ENCODE data around the gene SH2D3A. TPM values are rescaled to one million over a fixed set of nuclear protein-coding genes. Genes with fewer than 3 reads are reported as not detected.

The SH2D3A gene
- total and polyA plus RNA-seq, 2 of the 8 experiments (the other 6 are each of a cell fraction or from before 2014, with no cell fraction given): 14.5 to 22.1 TPM

DNA sequence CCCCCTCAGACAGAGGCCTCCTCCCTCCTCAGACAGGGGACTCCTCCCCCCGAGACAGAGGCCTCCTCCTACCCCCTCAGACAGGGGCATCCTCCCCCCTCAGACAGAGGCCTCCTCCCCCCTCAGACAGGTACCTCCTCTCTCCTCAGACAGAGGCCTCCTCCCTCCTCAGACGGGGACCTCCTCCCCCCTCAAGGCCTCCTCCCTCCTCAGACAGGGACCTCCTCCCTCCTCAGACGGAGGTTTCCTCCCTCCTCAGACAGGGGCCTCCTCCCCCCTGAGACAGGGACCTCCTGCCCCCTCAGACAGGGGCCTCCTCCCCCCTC is 60.6 kb downstream of the SH2D3A start:
- CTCF ChIA-PET (ENCODE audit: partially characterized antibody): no interaction called here
- no peak overlapping the region for H3K4me2 ChIP-seq (ENCODE audit: insufficient read depth in 1 of 2, low read depth in 2 of 2, low read length in 2 of 2)
- TF ChIP-seq FOSL1 (IDR thresholded peaks at IDR 0.05; ENCODE audit: insufficient read depth, low read depth, low read length) (no peak), BACH1 (IDR thresholded peaks at IDR 0.05; ENCODE audit: low read length) (no peak), EGR1 (IDR thresholded peaks at IDR 0.05; ENCODE audit: borderline replicate concordance, low read depth, low read length) (no peak), EZH2 (IDR thresholded peaks at IDR 0.05; ENCODE audit: low read depth, low read length, severe bottlenecking) (no peak), SIN3A (conservative IDR thresholded peaks at IDR 0.05 in 1 of 2, IDR thresholded peaks at IDR 0.05 in 1 of 2; ENCODE audit: low read depth in 1 of 2, low read length in 2 of 2) (no peak), KDM1A (IDR thresholded peaks at IDR 0.05; ENCODE audit: borderline replicate concordance, low read length) (no peak), MAFK (IDR thresholded peaks at IDR 0.05; ENCODE audit: low read depth, low read length) (no peak), SRF (IDR thresholded peaks at IDR 0.05; ENCODE audit: low read depth, low read length) (no peak), SIX5 (IDR thresholded peaks at IDR 0.05; ENCODE audit: low read depth, low read length) (no peak), ASH2L (IDR thresholded peaks at IDR 0.05; ENCODE audit: low read length) (no peak), TAF7 (optimal IDR thresholded peaks at IDR 0.05; ENCODE audit: borderline replicate concordance, low read depth, low read length) (no peak), CHD2 (IDR thresholded peaks at IDR 0.05; ENCODE audit: low read length) (no peak), JUND (IDR thresholded peaks at IDR 0.05; ENCODE audit: low read length) (no peak), POLR2A (IDR thresholded peaks at IDR 0.05; ENCODE audit: control extremely low read depth in 1 of 2, low read depth in 2 of 2, low read length in 2 of 2) (no peak)
- TF ChIP-seq, protein P1, sequence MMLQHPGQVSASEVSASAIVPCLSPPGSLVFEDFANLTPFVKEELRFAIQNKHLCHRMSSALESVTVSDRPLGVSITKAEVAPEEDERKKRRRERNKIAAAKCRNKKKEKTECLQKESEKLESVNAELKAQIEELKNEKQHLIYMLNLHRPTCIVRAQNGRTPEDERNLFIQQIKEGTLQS (IDR thresholded peaks at IDR 0.05; ENCODE audit: insufficient read depth, low read depth, low read length): no peak

More for the DNA sequence above, 60.6 kb downstream of the SH2D3A start:
- no peak overlapping the region for H2BK120ac ChIP-seq (replicated peaks; ENCODE audit: low read depth, low read length)
- H3K4ac ChIP-seq (replicated peaks; ENCODE audit: insufficient read length, low read depth, low read length): no peak overlapping the region
- no peak overlapping the region for H4K5ac ChIP-seq (ENCODE audit: insufficient read length, low read depth, low read length)
- no peak overlapping the region for H3K56ac ChIP-seq (replicated peaks; ENCODE audit: insufficient read length, low read depth, low read length)
- H3K9me3 ChIP-seq (ENCODE audit: insufficient read depth in 2 of 2, low read depth in 1 of 2, low read length in 1 of 2): no peaks in the 10 kb centered on the region
- no peak overlapping the region for H2AK5ac ChIP-seq (ENCODE audit: low read depth, low read length)
- H4K8ac ChIP-seq (ENCODE audit: extremely low read depth, insufficient read depth, low read length): no peak overlapping the region; the same call in 1 of the 2 replicates
- H3K4me1 ChIP-seq (replicated peaks in 1 of 4; ENCODE audit: control insufficient read depth in 3 of 4, insufficient read depth in 4 of 4, low read length in 3 of 4): peaks cover 0 to 8% (median 2%) of the 10 kb centered on the region in 4 experiments; a peak in 4 of 7 replicates
- no peaks in the 10 kb centered on the region for H3K36me3 ChIP-seq (ENCODE audit: control insufficient read depth in 2 of 4, insufficient read depth in 4 of 4, low read length in 3 of 4)
- no CpG with 5 or more reads among the region's 3 CpGs for WGBS, 2 experiments (ENCODE audit: extremely low coverage in 1 of 2, insufficient coverage in 1 of 2, insufficient read length in 1 of 2, insufficient replicate concordance in 2 of 2, low coverage in 1 of 2, low lambda C conversion rate in 2 of 2, missing lambda C conversion rate in 1 of 2)
- H4K20me1 ChIP-seq (replicated peaks in 1 of 2; ENCODE audit: control insufficient read depth in 1 of 2, insufficient read depth in 2 of 2, low read length in 2 of 2): no peaks in the 10 kb centered on the region
- no peak overlapping the region for H2BK12ac ChIP-seq (ENCODE audit: low read depth, low read length)
- H2BK15ac ChIP-seq (ENCODE audit: low read length): no peak overlapping the region
- no peak overlapping the region for H3K9ac ChIP-seq (replicated peaks in 1 of 4; ENCODE audit: extremely low read depth in 1 of 4, low read depth in 3 of 4, low read length in 3 of 4)
- no peak overlapping the region for H3K27ac ChIP-seq (ENCODE audit: low read depth, low read length)
- no peak overlapping the region for H3K14ac ChIP-seq (ENCODE audit: insufficient read length)
- H4K91ac ChIP-seq (replicated peaks; ENCODE audit: insufficient read length, low read length): no peak overlapping the region
- no peaks in the 10 kb centered on the region for H3K79me2 ChIP-seq (ENCODE audit: control insufficient read depth in 1 of 2, insufficient read depth in 2 of 2, low read length in 2 of 2)
- no peak for DNase-seq (ENCODE audit: low read depth in 1 of 2, low spot score in 2 of 2)
- no peak overlapping the region for H2BK5ac ChIP-seq (ENCODE audit: low read depth, low read length)
- H2AFZ ChIP-seq (ENCODE audit: low read length): no peak overlapping the region
- peaks cover 9% of the 10 kb centered on the region for H3K23me2 ChIP-seq (ENCODE audit: low read depth, low read length)
- no peak for FAIRE-seq
- no peak overlapping the region for H3K4me3 ChIP-seq (ENCODE audit: extremely low read depth in 1 of 4, insufficient read depth in 2 of 4, low read depth in 3 of 4, low read length in 4 of 4)
- no peak overlapping the region for H3K23ac ChIP-seq (ENCODE audit: insufficient read length)
- H3K18ac ChIP-seq (ENCODE audit: extremely low read depth, low read length): no peak overlapping the region
- POLR2A ChIA-PET (ENCODE audit: partially characterized antibody): no interaction called here
- H2BK20ac ChIP-seq (ENCODE audit: low read length): no peak overlapping the region
- H3K79me1 ChIP-seq (ENCODE audit: low read depth, low read length): no peaks in the 10 kb centered on the region
- H3K27me3 ChIP-seq (replicated peaks in 1 of 4; ENCODE audit: control insufficient read depth in 3 of 4, extremely low read depth in 1 of 4, insufficient read depth in 3 of 4, low read length in 3 of 4): peaks cover 0 to 19% (median 15%) of the 10 kb centered on the region in 4 experiments; a peak in 6 of 7 replicates

Measured in H1 (cell line).